Lower leg skin (tissue), 3 donors: ENCODE measurements around the gene TMED6.

Source experiments
- POLR2A ChIP-seq, 2 donors: fragments of 450-650 bp; IDR thresholded peaks; one replicate each; pipeline ENCODE4 v1.6.1; 2016 to 2017; ENCODE audit warnings: antibody characterized with exemption in 2 of 2, mild to moderate bottlenecking in 1 of 2, moderate library complexity in 1 of 2
- TF ChIP-seq, protein P1 (sequence below), 3 donors: fragments of 450-650 bp; IDR thresholded peaks; one replicate each; pipeline ENCODE4 v1.5.1; 2016; ENCODE audit warnings: antibody characterized with exemption in 3 of 3, mild to moderate bottlenecking in 3 of 3, moderate library complexity in 2 of 3

DNA sequence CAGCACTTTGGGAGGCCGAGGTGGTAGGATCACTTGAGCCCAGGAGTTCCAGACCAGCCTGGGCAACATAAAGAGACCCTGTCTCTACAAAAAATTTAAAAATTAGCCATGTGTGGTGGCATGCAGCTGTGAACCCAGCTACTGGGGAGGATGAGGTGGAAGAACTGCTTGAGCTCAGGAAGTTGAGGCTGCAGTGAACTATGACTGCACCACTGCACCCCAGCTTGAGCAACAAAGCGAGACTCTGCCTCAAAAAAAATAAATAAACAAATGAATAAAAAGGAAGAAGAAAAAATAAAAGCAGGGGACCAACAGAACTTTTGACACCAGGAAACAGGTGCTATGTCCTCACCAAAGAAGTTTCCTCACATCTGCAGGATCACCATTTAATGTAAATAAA lies 20.0 kb upstream of the TMED6 start:
- TF ChIP-seq, protein P1, sequence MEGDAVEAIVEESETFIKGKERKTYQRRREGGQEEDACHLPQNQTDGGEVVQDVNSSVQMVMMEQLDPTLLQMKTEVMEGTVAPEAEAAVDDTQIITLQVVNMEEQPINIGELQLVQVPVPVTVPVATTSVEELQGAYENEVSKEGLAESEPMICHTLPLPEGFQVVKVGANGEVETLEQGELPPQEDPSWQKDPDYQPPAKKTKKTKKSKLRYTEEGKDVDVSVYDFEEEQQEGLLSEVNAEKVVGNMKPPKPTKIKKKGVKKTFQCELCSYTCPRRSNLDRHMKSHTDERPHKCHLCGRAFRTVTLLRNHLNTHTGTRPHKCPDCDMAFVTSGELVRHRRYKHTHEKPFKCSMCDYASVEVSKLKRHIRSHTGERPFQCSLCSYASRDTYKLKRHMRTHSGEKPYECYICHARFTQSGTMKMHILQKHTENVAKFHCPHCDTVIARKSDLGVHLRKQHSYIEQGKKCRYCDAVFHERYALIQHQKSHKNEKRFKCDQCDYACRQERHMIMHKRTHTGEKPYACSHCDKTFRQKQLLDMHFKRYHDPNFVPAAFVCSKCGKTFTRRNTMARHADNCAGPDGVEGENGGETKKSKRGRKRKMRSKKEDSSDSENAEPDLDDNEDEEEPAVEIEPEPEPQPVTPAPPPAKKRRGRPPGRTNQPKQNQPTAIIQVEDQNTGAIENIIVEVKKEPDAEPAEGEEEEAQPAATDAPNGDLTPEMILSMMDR (IDR thresholded peaks at IDR 0.05) = no peak
- TF ChIP-seq POLR2A (IDR thresholded peaks at IDR 0.05) = no peak
